Prostate gland (tissue), 2 donors: ENCODE measurements around the gene NRCAM. TPM values are rescaled to one million over a fixed set of nuclear protein-coding genes. Genes with fewer than 3 reads are reported as not detected.
"Not testable (repeated sequence)": the region's sequence is repeated elsewhere in the genome, so short reads cannot be mapped to it uniquely, and the experiment has no call there.

ENCODE experiments used
- DNase-seq: peaks from one replicate; pipeline ENCODE4 v3.0.0-alpha.2; 2019; ENCODE audit warnings: low spot score
- H3K27ac ChIP-seq, 2 donors: fragments of 200-600 bp; sonication (generic); 2 replicates each; pipeline ENCODE4 v1.5.1; 2017 to 2019
- H3K27me3 ChIP-seq: fragments of 200-600 bp; sonication (generic); replicated peaks from 2 replicates; pipeline ENCODE4 v1.5.1; 2019; ENCODE audit not compliant: insufficient read depth
- H3K36me3 ChIP-seq, 2 donors: fragments of 200-600 bp; sonication (generic); 1 replicate in 1 of 2; 2 replicates in 1 of 2; pipeline versions ENCODE4 v1.5.1 to v1.8.1; 2017 to 2019
- H3K4me1 ChIP-seq: fragments of 200-600 bp; sonication (generic); replicated peaks from 2 replicates; pipeline ENCODE4 v1.5.1; 2019
- H3K4me3 ChIP-seq, 2 donors: fragments of 200-600 bp; sonication (generic); 2 replicates each; pipeline ENCODE4 v1.5.1; 2017 to 2019
- H3K9me3 ChIP-seq: fragments of 200-600 bp; sonication (generic); 2 replicates; pipeline ENCODE4 v1.5.1; 2017
- POLR2A ChIP-seq: fragments of 450-650 bp; IDR thresholded peaks from one replicate; pipeline ENCODE4 v1.6.1; 2016; ENCODE audit warnings: antibody characterized with exemption, mild to moderate bottlenecking
- POLR2AphosphoS5 ChIP-seq: sonication (generic); formaldehyde crosslinking; IDR thresholded peaks from one replicate; pipeline ENCODE4 v1.6.1; 2017; ENCODE audit warnings: antibody characterized with exemption
- WGBS: methylation state at CpG from one replicate; pipeline ENCODE4 v1.1.5; 2018; 5-methylcytosine and 5-hydroxymethylcytosine counted together
- intact Hi-C: fragments of 100-400 bp; cut with DNase I; formaldehyde crosslinking; loops from one replicate; pipeline ENCODE4 v1.14.2; 2022
- total RNA-seq, 2 donors: library from RNA; depleted of rRNA; stranded (reverse); fragments of >200 nt; gene quantifications; one replicate each; pipeline ENCODE4 v1.1.0, GENCODE V29; 2016
- TF ChIP-seq, protein P1 (sequence below), 4 experiments: fragments of 200-600 bp in 2 of 4; fragments of 450-650 bp in 2 of 4; sonication (generic) in 2 of 4; IDR thresholded peaks; 1 replicate in 3 of 4; 2 replicates in 1 of 4; pipeline ENCODE4 v1.5.1; 2016 to 2019; ENCODE audit warnings: antibody characterized with exemption in 4 of 4, mild to moderate bottlenecking in 2 of 4, moderate library complexity in 2 of 4

The NRCAM gene
- total RNA-seq, 2 donors from 2014 or later, result 1.1 to 3.1 TPM

DNA sequence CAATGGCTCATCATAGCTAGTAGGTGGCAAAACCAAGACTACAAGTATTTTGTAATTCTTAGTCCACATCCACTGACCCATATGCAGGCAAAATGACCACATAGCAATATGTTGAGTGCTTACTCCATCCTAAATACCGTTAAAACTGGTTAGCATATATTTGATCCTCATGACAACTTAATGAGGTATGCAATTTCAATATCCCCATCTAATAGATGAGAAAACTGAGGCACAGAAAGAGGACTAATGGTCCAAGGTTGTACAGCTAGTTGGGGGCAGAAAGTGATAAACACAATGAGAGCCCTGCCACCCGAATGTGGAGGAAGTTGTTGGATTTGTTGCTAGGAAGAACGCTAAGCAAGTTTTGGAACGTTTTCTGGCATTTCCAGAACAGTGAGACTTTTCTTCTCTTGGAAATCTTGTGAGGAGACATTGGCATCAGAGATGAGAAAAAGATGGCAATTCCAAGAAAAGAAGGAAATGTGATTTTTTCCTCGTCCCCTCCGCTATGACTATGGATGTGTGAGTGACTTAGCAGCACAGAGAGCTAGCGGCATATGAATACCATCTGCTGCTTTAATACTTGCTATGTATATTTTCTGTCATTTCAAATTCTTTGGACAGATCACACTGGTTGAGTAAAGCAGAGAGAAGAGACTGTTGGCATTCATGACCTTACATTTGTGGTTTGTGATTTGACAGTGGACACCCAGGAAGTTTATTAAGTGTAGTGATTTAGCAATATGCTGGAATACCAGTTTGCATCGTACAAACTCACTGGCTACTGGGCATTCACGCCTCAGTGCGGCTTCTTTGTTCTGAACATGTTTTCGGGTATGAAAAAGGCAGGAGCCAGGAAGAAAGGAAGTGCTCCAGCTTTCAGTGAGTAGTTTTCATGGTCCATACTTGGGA lies 51.5 kb downstream of the NRCAM start:
- Histone ChIP-seq H3K36me3 (no peaks in the 10 kb centered on the region), H3K4me3 (no peak overlapping the region), H3K9me3 (no peaks in the 10 kb centered on the region), H3K27me3 (no peaks in the 10 kb centered on the region), H3K27ac (no peak overlapping the region), H3K4me1 (no peaks in the 10 kb centered on the region)
- WGBS, result 92% methylated on average over 11 of the region's 11 CpGs
- TF ChIP-seq POLR2A, result no peak
- TF ChIP-seq, protein P1, sequence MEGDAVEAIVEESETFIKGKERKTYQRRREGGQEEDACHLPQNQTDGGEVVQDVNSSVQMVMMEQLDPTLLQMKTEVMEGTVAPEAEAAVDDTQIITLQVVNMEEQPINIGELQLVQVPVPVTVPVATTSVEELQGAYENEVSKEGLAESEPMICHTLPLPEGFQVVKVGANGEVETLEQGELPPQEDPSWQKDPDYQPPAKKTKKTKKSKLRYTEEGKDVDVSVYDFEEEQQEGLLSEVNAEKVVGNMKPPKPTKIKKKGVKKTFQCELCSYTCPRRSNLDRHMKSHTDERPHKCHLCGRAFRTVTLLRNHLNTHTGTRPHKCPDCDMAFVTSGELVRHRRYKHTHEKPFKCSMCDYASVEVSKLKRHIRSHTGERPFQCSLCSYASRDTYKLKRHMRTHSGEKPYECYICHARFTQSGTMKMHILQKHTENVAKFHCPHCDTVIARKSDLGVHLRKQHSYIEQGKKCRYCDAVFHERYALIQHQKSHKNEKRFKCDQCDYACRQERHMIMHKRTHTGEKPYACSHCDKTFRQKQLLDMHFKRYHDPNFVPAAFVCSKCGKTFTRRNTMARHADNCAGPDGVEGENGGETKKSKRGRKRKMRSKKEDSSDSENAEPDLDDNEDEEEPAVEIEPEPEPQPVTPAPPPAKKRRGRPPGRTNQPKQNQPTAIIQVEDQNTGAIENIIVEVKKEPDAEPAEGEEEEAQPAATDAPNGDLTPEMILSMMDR (IDR thresholded peaks at IDR 0.05), result no peak
- no peak for TF ChIP-seq POLR2AphosphoS5
- intact Hi-C loops, result no loop called here
- DNase-seq, result no peak

DNA sequence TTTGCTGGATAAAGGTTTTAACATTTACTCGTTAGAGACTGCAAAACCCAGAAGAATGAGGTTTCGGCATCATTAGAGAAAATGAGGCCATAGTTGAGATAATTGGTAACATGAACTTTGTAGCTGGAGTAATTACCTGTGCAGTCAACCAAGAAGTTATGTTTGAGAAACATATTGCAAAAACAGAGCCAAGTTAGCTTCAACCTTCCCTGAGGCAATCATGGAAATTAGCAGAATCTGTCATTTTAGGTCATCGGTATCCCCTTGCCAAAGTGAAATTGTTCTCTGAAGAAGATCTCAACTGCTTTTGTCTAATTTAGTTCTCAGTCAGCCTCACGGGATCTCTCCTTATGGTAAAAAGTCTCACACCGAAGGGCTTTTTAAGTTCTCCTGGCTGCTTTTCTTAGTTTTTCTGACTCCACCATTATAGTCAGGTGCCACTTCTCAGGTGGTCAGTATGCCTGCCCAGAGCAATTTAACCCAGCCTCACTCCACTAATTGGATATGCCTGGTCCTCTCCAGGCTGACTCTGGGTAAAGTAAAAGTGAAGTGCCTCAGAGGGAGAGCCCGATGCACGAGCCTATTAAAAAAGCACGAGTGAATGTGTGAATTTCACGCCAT lies 52.5 kb downstream of the NRCAM start:
- Histone ChIP-seq H3K4me3 (no peak overlapping the region), H3K9me3 (no peaks in the 10 kb centered on the region), H3K27ac (no peak overlapping the region), H3K36me3 (no peaks in the 10 kb centered on the region), H3K4me1 (no peaks in the 10 kb centered on the region), H3K27me3 (no peaks in the 10 kb centered on the region)
- intact Hi-C loops, result no loop called here
- DNase-seq, result no peak
- WGBS, result 91% methylated on average over 9 of the region's 9 CpGs
- TF ChIP-seq POLR2AphosphoS5, result no peak
- TF ChIP-seq, protein P1 (IDR thresholded peaks at IDR 0.05), result no peak
- no peak for TF ChIP-seq POLR2A

DNA sequence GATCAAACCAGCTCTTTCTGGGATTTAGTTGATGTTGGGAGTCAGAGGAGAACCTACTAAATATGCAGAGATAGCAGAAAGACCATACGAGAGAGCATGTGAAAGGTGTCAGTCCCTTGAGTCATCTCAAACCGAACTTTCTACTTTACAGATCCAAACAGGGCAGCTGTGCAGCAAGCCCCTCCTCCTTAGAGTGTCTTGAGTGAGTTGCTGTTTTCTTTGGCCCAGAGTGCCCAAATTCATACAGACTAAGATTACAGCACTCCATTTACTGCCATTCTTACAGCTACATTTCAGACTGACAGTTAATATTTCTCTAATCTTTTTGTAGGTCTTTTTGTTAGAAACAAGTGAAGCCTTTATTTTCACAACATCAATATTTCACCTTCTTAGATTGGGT lies 53.4 kb downstream of the NRCAM start:
- DNase-seq, result no peak
- TF ChIP-seq POLR2A (no peak), POLR2AphosphoS5 (no peak)
- TF ChIP-seq, protein P1 (IDR thresholded peaks at IDR 0.05), result no peak
- Histone ChIP-seq H3K9me3 (no peaks in the 10 kb centered on the region), H3K4me3 (no peak overlapping the region), H3K27me3 (no peaks in the 10 kb centered on the region), H3K27ac (no peak overlapping the region), H3K36me3 (no peaks in the 10 kb centered on the region), H3K4me1 (no peaks in the 10 kb centered on the region)
- 14% methylated on average over 2 of the region's 2 CpGs for WGBS
- intact Hi-C loops, result no loop called here

DNA sequence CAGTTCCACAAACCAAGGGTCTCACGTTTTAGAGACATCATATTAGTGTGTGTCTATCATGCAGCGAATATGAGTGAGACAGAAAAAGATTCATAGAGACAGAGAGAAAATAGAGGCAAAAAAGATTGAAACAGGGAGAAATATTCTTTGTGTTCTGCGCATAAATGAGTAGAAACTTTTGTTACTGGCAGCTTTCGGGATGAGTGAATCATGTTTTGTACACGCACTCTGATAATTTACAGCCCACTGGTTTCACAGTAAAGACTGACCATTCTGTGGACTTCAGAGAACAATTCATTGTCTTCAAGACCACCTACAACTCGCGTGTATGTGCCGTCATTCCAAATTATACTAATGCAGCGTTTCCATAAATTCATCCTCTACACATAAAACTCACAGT lies 60.2 kb downstream of the NRCAM start:
- Histone ChIP-seq H3K9me3 (no peaks in the 10 kb centered on the region), H3K4me3 (no peak overlapping the region), H3K36me3 (no peaks in the 10 kb centered on the region), H3K27me3 (no peaks in the 10 kb centered on the region), H3K4me1 (no peaks in the 10 kb centered on the region), H3K27ac (no peak overlapping the region)
- TF ChIP-seq, protein P1 (IDR thresholded peaks at IDR 0.05), result no peak
- TF ChIP-seq POLR2A, result no peak
- TF ChIP-seq POLR2AphosphoS5, result no peak
- no peak for DNase-seq
- WGBS, result 87% methylated on average over 9 of the region's 9 CpGs
- intact Hi-C loops, result no loop called here

DNA sequence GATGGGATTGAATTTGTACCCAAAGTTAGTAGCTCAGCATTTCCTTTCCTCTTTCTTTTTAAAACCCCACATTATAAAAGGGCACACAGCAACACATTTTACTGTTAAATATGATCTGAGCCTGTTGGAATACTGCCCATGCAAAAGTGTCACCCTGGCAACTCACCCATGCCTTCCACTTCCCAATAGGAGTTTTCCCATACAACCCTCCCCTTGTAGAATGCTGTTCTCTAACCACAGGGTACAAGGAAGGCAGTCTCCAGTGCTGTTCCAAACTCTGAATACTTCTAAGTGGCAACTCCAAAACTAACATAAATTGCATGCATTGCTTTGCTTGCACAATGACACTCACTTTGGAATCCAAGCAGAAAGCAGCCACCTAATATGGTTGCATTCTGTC lies 60.8 kb downstream of the NRCAM start:
- TF ChIP-seq POLR2AphosphoS5 (no peak), POLR2A (no peak)
- TF ChIP-seq, protein P1 (IDR thresholded peaks at IDR 0.05), result no peak
- DNase-seq, result no peak
- Histone ChIP-seq H3K9me3 (no peaks in the 10 kb centered on the region), H3K4me1 (no peaks in the 10 kb centered on the region), H3K27ac (no peak overlapping the region), H3K36me3 (no peaks in the 10 kb centered on the region), H3K27me3 (no peaks in the 10 kb centered on the region), H3K4me3 (no peak overlapping the region)
- intact Hi-C loops, result no loop called here

DNA sequence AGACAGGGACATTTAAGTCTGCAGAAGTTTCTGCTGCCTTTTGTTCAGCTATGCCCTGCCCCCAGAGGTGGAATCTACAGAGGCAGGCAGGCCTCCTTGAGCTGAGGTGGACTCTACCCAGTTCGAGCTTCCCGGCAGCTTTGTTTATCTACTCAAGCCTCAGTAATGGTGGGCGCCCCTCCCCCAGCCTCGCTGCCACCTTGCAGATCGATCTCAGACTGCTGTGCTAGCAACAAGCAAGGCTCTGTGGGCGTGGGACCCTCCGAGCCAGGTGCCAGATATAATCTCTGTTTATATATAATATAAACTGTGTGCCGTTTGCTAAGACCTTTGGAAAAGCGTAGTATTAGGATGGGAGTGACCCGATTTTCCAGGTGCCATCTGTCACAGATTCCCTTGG lies 63.1 kb downstream of the NRCAM start:
- H3K27ac ChIP-seq, intact Hi-C loops, H3K9me3 ChIP-seq, H3K4me3 ChIP-seq, H3K27me3 ChIP-seq, H3K36me3 ChIP-seq, DNase-seq, H3K4me1 ChIP-seq: not testable (repeated sequence)
- 50% methylated on average over 10 of the region's 10 CpGs for WGBS

DNA sequence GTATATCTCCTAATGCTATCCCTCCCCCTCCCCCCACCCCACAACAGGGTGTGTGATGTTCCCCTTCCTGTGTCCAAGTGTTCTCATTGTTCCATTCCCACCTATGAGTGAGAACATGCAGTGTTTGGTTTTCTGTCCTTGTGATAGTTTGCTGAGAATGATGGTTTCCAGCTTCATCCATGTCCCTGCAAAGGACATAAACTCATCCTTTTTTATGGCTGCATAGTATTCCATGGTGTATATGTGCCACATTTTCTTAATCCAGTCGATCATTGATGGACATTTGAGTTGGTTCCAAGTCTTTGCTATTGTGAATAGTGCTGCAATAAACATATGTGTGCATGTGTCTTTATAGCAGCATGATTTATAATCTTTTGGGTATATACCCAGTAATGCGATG lies 68.5 kb downstream of the NRCAM start:
- H3K27me3 ChIP-seq, H3K27ac ChIP-seq, H3K4me3 ChIP-seq, H3K36me3 ChIP-seq, intact Hi-C loops, H3K4me1 ChIP-seq, H3K9me3 ChIP-seq, DNase-seq: not testable (repeated sequence)
- WGBS, result 98% methylated on average over 2 of the region's 2 CpGs
